ENCODE results near the gene HOXB2.

Gene HOXB2

DNA sequence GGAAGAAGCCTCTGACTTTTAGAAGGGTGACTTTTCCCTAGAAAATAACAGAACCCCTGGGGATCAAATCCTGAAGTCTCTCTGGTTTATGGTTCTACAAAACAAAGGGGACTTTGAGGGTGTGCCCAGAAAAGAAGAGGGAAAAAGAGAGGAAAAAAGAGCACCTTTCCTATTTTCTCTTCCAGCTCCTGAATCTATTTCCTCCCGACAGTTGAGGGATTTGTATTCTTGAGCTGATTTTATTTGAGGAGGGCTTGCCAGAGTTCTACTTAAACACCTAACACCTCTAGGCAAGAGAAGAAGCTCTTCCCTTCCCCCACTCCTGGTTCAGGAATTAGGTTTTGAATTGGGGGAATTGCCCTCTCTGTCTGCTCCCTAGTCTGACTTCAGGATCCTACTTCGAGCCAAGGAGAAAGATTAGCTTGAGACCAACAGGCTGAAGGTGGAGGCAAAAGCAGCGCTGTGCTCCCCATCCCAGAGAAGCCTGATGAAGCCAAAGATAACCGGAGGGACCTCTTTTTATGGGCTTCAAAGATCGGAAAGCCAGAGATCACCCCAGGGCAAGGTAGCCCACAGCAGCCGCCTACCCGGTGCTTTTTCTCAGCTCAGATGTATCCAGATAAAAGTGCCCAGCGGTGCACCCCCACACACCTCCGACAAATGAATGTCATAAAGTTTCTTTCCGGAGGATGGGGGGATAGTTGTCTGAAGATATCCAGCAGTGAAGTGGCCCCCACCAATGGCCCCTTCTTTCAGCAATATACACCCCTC, 44.3 kb upstream of the HOXB2 start:
- DNase-seq (ENCODE audit: insufficient read length, low spot score) (no peak), FAIRE-seq (peak; percentile 45)
- TF ChIP-seq POLR2AphosphoS5 (IDR thresholded peaks at IDR 0.05; ENCODE audit: low read depth, low read length) = no peak
- TF ChIP-seq SPI1 (IDR thresholded peaks at IDR 0.05; ENCODE audit: low read depth, low read length) = no peak
- TF ChIP-seq PAX5 (IDR thresholded peaks at IDR 0.05; ENCODE audit: insufficient read depth, low read length, severe bottlenecking) = no peak
- TF ChIP-seq POU2F2 (IDR thresholded peaks at IDR 0.05; ENCODE audit: low read depth, low read length) = no peak
- no peak for TF ChIP-seq POLR2A (IDR thresholded peaks at IDR 0.05; ENCODE audit: low read depth, low read length)

DNA sequence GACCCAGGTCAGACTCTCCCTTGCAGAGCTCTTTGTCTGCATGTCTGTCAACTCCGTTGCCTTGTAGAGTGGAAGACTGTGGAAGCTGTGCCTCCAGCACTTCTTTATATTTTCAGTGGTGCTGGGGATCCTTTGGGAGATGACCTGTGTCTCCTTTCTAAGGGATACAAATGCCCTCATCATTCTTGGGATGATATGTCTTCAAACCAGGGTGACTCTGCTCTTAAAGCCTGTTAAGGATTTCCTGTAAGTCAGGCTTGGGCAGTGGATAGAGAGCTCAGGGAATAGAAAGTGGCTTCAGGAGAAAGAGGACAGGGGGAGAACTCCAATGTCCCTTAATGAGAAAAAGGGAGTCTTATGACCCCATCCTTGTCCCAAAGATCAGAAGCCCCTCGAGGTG, 43.6 kb upstream of the HOXB2 start:
- no peak for FAIRE-seq
- TF ChIP-seq PAX5 (IDR thresholded peaks at IDR 0.05; ENCODE audit: insufficient read depth, low read length, severe bottlenecking) = no peak
- no peak for TF ChIP-seq POLR2A (IDR thresholded peaks at IDR 0.05; ENCODE audit: low read depth, low read length)
- no peak for TF ChIP-seq POLR2AphosphoS5 (IDR thresholded peaks at IDR 0.05; ENCODE audit: low read depth, low read length)
- TF ChIP-seq TAF1 (IDR thresholded peaks at IDR 0.05; ENCODE audit: low read depth, low read length) = no peak
- no peak for TF ChIP-seq POU2F2 (IDR thresholded peaks at IDR 0.05; ENCODE audit: low read depth, low read length)
- TF ChIP-seq SPI1 (IDR thresholded peaks at IDR 0.05; ENCODE audit: low read depth, low read length) = no peak
- no peak for DNase-seq (ENCODE audit: insufficient read length, low spot score)

DNA sequence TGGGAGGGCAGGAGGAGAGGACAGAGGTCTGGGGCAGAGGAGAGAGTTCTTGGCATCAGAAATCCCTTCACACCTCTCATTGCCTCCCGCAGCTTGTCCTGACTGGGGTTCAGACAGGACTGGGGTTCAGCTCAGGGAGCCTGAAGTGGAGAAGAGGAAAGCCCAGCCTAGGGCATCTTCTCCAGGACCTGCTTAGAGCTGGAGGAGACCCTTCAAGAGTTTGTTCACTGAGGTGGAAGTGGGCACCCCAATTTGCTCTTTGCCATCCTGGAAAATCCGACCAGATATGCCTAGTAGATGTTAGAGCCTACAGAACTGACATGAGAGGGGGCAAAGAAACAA, 43.1 kb upstream of the HOXB2 start:
- no peak for FAIRE-seq
- TF ChIP-seq SPI1 (IDR thresholded peaks at IDR 0.05; ENCODE audit: low read depth, low read length) (no peak), POLR2AphosphoS5 (IDR thresholded peaks at IDR 0.05; ENCODE audit: low read depth, low read length) (no peak), PAX5 (IDR thresholded peaks at IDR 0.05; ENCODE audit: insufficient read depth, low read length, severe bottlenecking) (no peak), POLR2A (IDR thresholded peaks at IDR 0.05; ENCODE audit: low read depth, low read length) (no peak), POU2F2 (IDR thresholded peaks at IDR 0.05; ENCODE audit: low read depth, low read length) (no peak), TAF1 (IDR thresholded peaks at IDR 0.05; ENCODE audit: low read depth, low read length) (no peak)

DNA sequence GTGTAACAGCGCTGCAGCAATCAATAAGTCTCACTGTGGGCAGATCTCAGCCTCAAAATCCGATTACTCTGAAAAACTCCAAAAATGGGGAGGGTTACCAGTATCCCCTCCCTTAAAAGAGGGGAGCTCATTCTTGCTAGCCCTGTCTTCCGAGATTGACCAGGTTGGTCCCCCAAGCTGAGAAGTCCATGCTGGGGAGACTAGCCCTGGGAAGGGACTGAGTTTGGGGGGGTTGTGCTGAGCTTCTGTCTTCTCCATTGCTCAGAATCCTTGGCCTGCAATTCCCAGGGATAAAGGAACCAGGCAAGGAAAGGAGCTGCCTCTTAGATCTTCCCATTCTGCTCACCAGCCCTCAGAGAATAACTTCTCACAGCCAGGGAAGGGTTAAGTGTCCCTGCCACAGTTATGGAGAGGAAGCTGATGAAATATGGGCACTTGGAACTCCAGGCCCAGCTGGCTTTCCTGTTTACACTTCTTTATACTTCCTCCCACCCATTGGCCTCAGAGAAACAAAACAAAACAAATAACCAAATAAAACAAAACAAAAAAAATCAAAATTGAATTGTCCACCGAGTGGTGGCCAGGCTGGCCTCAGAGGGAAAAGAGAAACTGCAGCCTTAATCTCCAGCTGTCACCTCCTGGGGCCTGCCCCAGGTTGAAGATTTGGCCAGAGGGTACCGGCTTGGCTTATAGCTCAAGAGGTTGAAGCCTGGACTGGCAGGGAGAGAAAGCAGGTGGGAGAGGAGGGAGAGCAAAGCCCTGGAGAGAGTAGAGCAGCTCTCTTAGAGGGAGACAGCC, 42.6 kb upstream of the HOXB2 start:
- FAIRE-seq = no peak
- TF ChIP-seq POU2F2 (IDR thresholded peaks at IDR 0.05; ENCODE audit: low read depth, low read length) (no peak), PAX5 (IDR thresholded peaks at IDR 0.05; ENCODE audit: insufficient read depth, low read length, severe bottlenecking) (no peak), SPI1 (IDR thresholded peaks at IDR 0.05; ENCODE audit: low read depth, low read length) (no peak), POLR2A (IDR thresholded peaks at IDR 0.05; ENCODE audit: low read depth, low read length) (no peak), TAF1 (IDR thresholded peaks at IDR 0.05; ENCODE audit: low read depth, low read length) (no peak), POLR2AphosphoS5 (IDR thresholded peaks at IDR 0.05; ENCODE audit: low read depth, low read length) (no peak)
- DNase-seq (ENCODE audit: insufficient read length, low spot score) = no peak

More for the DNA sequence above, 43.1 kb upstream of the HOXB2 start:
- DNase-seq (ENCODE audit: insufficient read length, low spot score) = no peak

DNA sequence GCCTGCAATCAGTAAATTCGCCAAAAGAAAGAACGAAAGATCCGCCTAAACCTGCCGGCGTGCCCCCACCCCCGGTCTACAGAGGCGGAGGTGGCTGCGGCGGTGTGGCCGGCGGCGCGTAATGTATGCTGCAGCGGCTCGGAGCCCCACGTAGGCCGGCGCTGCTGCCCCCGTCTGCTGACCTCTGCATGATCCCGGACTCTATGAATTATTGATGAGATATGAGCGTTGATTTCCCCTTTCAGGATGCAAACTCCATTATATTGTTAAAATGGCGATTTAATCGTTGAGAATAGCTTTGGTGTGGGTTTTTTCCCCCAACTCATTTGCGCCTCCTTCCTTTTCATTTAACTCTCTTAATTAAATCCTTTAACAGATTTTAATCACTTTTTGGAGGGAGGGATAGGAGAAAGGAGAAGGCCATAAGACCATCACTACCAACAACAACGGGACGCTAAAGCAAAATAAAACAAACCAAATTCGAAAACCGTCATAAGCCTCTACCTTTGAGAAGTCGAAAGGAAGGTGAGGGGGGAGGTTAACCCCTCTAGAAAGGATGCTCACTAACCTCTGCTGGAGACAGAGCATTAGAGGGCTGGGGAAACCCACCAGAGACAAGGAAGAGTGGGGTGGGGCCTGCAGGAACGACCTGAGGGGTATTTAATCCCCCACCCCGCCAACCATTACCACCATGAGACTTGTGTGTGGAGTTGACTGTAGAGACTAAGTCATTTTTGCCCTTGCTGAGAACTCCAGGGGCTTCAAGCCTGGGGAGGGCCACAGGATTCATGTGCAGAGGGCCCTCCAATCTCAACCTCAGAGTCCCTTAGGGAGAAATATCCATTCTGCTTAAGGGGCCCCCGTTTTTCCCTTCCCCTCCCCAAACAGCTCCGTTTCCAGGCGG, 41.7 kb upstream of the HOXB2 start:
- FAIRE-seq (peak; percentile 38), DNase-seq (ENCODE audit: insufficient read length, low spot score) (no peak)
- TF ChIP-seq POU2F2 (IDR thresholded peaks at IDR 0.05; ENCODE audit: low read depth, low read length) (peak; percentile 57; the same call in 1 of the 2 replicates), TAF1 (IDR thresholded peaks at IDR 0.05; ENCODE audit: low read depth, low read length) (no peak), POLR2AphosphoS5 (IDR thresholded peaks at IDR 0.05; ENCODE audit: low read depth, low read length) (no peak), PAX5 (IDR thresholded peaks at IDR 0.05; ENCODE audit: insufficient read depth, low read length, severe bottlenecking) (no peak)

DNA sequence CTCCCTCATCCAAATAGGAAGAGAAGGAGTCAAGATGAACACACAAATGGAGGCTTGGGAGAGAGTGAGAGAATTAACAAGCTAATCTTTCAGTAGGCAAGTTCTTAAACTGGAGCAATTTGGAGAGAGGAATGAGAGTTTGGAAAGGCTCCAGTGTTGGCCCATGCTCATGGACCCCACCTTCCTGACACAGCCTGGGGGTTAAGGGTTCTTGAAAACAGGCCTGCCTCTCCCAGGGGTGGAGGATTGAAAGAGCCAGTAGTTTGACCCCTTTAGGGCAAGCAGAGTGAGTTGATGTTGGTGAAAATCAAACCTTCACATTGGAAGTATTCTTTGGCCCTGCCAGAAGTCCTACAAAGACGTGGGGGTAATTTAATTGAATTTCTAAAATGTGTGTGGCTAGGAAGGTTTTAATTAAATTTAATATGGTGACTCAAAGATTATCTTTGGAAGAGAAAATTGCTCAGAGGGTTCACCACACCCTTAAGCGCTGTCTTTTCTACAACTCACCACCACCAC, 39.4 kb upstream of the HOXB2 start:
- FAIRE-seq = no peak
- no peak for DNase-seq (ENCODE audit: insufficient read length, low spot score)

DNA sequence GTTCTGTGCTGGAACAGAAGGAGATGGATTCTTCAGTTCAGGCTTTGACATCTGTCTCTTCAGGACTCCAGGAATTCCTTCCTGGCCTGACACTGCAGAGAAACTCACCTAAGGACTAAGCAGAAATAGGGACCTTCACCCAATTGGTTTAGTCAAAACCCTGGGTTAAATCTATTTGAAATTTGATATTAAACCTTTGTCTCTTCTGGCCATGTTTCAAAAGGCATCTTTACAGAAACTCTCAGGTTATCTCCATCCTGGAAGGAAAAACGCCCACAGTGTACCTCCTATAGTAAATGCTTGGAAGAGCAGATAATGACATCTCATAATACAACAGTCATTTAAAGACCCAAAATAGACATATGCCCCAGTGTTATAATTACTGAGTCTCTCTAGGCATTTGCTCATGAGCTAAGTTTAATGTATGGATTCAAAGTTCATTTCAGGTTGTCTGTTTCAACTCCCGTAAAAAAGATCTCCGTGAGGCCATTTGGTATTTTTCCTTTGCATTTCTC, 38.9 kb upstream of the HOXB2 start:
- no peak for DNase-seq (ENCODE audit: insufficient read length, low spot score)
- no peak for FAIRE-seq
- no peak for TF ChIP-seq POU2F2 (IDR thresholded peaks at IDR 0.05; ENCODE audit: low read depth, low read length)
- TF ChIP-seq PAX5 (IDR thresholded peaks at IDR 0.05; ENCODE audit: insufficient read depth, low read length, severe bottlenecking) = no peak
- TF ChIP-seq SPI1 (IDR thresholded peaks at IDR 0.05; ENCODE audit: low read depth, low read length) = no peak
- no peak for TF ChIP-seq TAF1 (IDR thresholded peaks at IDR 0.05; ENCODE audit: low read depth, low read length)
- no peak for TF ChIP-seq POLR2AphosphoS5 (IDR thresholded peaks at IDR 0.05; ENCODE audit: low read depth, low read length)
- TF ChIP-seq POLR2A (IDR thresholded peaks at IDR 0.05; ENCODE audit: low read depth, low read length) = no peak

More for the DNA sequence above, 39.4 kb upstream of the HOXB2 start:
- TF ChIP-seq POLR2A (IDR thresholded peaks at IDR 0.05; ENCODE audit: low read depth, low read length) (no peak), TAF1 (IDR thresholded peaks at IDR 0.05; ENCODE audit: low read depth, low read length) (no peak), SPI1 (IDR thresholded peaks at IDR 0.05; ENCODE audit: low read depth, low read length) (no peak), POU2F2 (IDR thresholded peaks at IDR 0.05; ENCODE audit: low read depth, low read length) (no peak)

DNA sequence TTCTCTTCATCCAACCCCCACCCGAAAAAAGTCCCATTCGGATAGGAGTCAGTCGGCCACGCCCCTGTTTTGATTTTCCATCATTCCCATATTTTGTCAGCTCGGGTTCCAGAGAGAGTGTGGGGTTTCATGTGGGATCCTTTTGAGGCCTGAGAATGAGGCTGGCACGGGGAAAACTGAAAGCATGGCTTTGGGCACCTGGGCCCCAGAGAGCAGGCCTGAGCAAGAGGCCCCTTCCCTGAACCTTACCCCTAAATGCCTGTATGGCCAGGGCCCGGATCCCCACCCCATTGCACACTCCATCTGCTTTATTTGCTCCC, 37.8 kb upstream of the HOXB2 start:
- TF ChIP-seq PAX5 (IDR thresholded peaks at IDR 0.05; ENCODE audit: insufficient read depth, low read length, severe bottlenecking) (no peak), POLR2A (IDR thresholded peaks at IDR 0.05; ENCODE audit: low read depth, low read length) (no peak), POU2F2 (IDR thresholded peaks at IDR 0.05; ENCODE audit: low read depth, low read length) (no peak), TAF1 (IDR thresholded peaks at IDR 0.05; ENCODE audit: low read depth, low read length) (no peak), POLR2AphosphoS5 (IDR thresholded peaks at IDR 0.05; ENCODE audit: low read depth, low read length) (no peak), SPI1 (IDR thresholded peaks at IDR 0.05; ENCODE audit: low read depth, low read length) (no peak)
- no peak for FAIRE-seq
- no peak for DNase-seq (ENCODE audit: insufficient read length, low spot score)
